GM18909 (cell line): ENCODE measurements around the gene UCP1.
"Not testable (repeated sequence)": the region's sequence is repeated elsewhere in the genome, so short reads cannot be mapped to it uniquely, and the experiment has no call there.

ENCODE experiments used
- ATAC-seq: cut with Tn5 transposase; IDR thresholded peaks from one replicate; pipeline ENCODE4 v1.9.1; 2021; ENCODE audit warnings: mild to moderate bottlenecking; ENCODE audit not compliant: unreplicated experiment, poor library complexity

UCP1 gene

DNA sequence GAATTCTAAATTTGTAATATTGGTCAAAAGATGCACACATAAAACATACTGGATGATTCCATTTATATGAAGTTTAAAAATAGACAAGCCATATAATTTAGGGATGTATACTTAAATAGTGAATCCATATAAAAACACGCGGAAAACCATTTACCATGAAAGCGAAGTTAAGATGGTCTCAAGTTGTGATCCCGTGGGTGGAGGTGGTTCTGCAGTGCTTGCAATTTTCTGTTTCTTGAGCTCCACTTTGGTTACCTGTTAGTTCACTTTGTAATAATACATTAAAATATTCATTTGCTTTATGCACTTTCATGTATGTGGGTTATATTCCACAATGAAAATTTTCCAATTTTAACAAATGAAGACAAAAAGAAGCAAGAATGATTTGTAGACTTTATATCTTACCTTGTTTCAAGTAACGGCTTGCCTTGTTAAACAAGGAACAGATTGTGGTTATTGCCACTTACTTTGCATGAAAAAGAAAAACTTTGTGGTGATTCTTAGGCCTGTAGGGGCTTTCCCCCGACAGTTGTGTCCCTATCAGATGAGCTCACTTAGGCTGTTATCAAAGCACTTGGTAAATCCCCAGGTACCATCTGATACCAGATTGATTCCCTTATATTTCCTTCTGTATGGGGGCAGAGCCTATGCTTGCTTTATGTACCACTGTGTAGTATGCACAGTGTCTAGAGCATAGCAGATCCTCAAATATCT is 12.2 kb downstream of the UCP1 start:
- peak; percentile 100 for ATAC-seq

- no peak for ATAC-seq
Observed at GRCh38 chr4:140533951-140534480, 34.7 kb downstream of the UCP1 start.

DNA sequence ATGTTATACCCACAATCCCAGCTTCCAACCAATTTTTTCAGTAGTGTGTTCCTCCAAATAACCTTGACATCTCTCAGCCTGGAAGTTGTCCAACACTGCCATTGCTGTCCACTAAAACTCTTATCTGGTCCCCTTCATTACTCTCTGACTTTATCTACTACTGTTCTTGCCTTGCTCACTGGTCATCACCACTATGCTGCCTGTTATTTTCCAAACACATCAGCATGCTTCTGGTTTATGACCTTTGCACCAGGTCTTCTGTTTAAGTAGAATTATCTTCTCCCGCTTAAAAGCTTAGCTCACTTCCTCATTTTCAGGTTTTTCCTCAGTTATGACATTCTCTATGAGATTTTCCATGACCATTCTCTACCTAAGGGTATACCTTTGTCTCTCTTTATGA is 39.3 kb downstream of the UCP1 start:
- ATAC-seq = no peak

DNA sequence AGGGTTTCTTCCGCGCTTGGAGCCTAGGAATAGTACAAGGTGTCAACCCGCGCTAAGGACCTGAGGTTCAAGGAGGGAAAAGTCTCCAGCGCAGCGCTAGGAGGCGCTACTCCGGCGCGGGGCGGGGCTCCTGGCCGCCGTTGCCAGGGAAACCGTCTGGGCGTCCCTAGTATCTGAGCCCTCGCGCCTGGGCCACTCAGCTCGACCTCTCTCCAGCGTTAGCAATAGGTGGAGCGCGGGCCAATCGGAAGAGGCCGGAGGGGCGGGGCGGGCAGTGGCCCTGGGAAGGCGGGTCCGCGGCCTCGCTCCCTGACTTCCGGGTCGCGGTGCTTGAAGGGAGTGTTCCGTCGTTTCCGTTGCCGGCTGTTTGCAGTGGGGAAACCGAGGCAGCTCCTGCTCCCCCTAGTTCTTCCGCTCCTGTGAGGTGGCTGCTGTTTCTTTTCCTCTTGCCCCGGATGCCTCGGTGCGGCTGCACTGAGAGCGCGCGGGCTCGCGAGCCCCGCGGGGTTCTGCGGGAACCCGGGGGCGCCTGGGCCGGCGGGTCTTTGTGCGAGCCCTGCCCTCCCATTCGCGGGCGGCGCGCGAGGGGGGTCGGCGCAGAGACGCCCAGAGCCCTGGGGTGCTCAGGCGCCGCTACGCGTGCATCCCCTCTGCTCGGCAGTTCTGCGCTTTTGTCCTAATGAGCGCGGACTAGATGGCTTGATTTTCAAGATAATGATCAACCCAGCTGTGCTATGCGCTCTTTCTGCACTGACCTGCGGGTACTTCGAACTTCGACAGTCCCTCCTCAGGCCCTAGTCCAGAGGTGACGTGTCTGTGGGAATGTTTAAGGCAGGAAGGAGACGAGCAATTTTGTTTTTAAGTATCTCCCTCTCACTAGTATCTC is 44.7 kb downstream of the UCP1 start, which contains the start of gene ELMOD2:
Gene ELMOD2, plus strand, starts transcription at position 312 of the 886 bp plus-strand sequence. CDS start 1,261 bp downstream, outside the sequence.
- peak; percentile 100 for ATAC-seq

GRCh38 chr4:140523370-140523856 is 45.3 kb downstream of the UCP1 start:
- ATAC-seq = peak; percentile 18

- ATAC-seq = no peak
Observed at GRCh38 chr4:140515423-140515822, 53.3 kb downstream of the UCP1 start.

GRCh38 chr4:140513765-140514164 is 55.0 kb downstream of the UCP1 start:
- ATAC-seq = not testable (repeated sequence)
